Neural cell (in vitro differentiated cells): ENCODE results near the gene RASGRP4. TPM values are rescaled to one million over a fixed set of nuclear protein-coding genes. Genes with fewer than 3 reads are reported as not detected.

Experiments
- H2AFZ ChIP-seq: fragments of 200-600, 300-800 bp; sonication (generic), shearing (Covaris generic); 2 replicates; pipeline ENCODE4 v1.6.0; 2014; ENCODE audit warnings: low read depth, mild to moderate bottlenecking, antibody characterized with exemption, low read length, moderate library complexity
- H3F3A ChIP-seq: fragments of 200-600 bp; shearing (Covaris generic); 2 replicates; pipeline ENCODE4 v1.6.1; 2016; ENCODE audit warnings: mild to moderate bottlenecking, moderate library complexity, mixed read lengths, antibody characterized with exemption, low read length; ENCODE audit not compliant: insufficient read depth, poor library complexity, severe bottlenecking
- H3K27ac ChIP-seq: fragments of 200-600, 300-800 bp; sonication (generic), shearing (Covaris generic); 2 replicates; pipeline ENCODE4 v1.5.1; 2014; ENCODE audit warnings: mild to moderate bottlenecking, low read length, moderate library complexity
- H3K27me3 ChIP-seq: fragments of 300-800, 200-600 bp; sonication (generic), shearing (Covaris generic); 2 replicates; pipeline ENCODE4 v1.6.0; 2014; ENCODE audit warnings: mild to moderate bottlenecking, low read depth, low read length, moderate library complexity; ENCODE audit not compliant: insufficient read depth
- H3K36me3 ChIP-seq: fragments of 300-800, 200-600 bp; sonication (generic), shearing (Covaris generic); 2 replicates; pipeline ENCODE4 v1.5.1; 2014; ENCODE audit warnings: mild to moderate bottlenecking, antibody characterized with exemption, low read length, moderate library complexity; ENCODE audit not compliant: insufficient read depth
- H3K4me2 ChIP-seq: fragments of 300-800, 200-600 bp; sonication (generic), shearing (Covaris generic); 2 replicates; pipeline ENCODE4 v1.6.0; 2014; ENCODE audit warnings: mild to moderate bottlenecking, low read length
- H3K4me3 ChIP-seq: fragments of 300-800, 200-600 bp; sonication (generic), shearing (Covaris generic); 2 replicates; pipeline ENCODE4 v1.5.1; 2014; ENCODE audit warnings: mild to moderate bottlenecking, low read length, moderate library complexity
- H3K79me2 ChIP-seq: fragments of 200-600 bp; shearing (Covaris generic); replicated peaks from 2 replicates; pipeline ENCODE4 v1.6.0; 2014; ENCODE audit warnings: mild to moderate bottlenecking, low read length, moderate library complexity; ENCODE audit not compliant: insufficient read depth
- H3K9ac ChIP-seq: fragments of 300-800, 200-600 bp; sonication (generic), shearing (Covaris generic); 2 replicates; pipeline ENCODE4 v1.6.1; 2016; ENCODE audit warnings: mild to moderate bottlenecking, low read length, mixed read lengths
- H3K9me2 ChIP-seq: fragments of 200-600 bp; shearing (Covaris generic); 2 replicates; pipeline ENCODE4 v1.6.1; 2016; ENCODE audit warnings: mild to moderate bottlenecking, low read length, mixed read lengths; ENCODE audit not compliant: insufficient read depth
- H3K9me3 ChIP-seq: fragments of 200-600, 300-800 bp; sonication (generic), shearing (Covaris generic); 2 replicates; pipeline ENCODE4 v1.6.1; 2016; ENCODE audit warnings: mild to moderate bottlenecking, mixed run types, low read length, moderate library complexity, mixed read lengths
- H4K20me1 ChIP-seq: fragments of 200-600 bp; shearing (Covaris generic); 2 replicates; pipeline ENCODE4 v1.6.1; 2016; ENCODE audit warnings: mild to moderate bottlenecking, mixed run types; ENCODE audit not compliant: insufficient read depth
- CTCF ChIP-seq: fragments of 450-650 bp; IDR thresholded peaks from 2 replicates; pipeline ENCODE4 v1.5.1; 2014; ENCODE audit warnings: antibody characterized with exemption, mild to moderate bottlenecking, moderate library complexity; ENCODE audit not compliant: poor library complexity, severe bottlenecking
- EP300 ChIP-seq: fragments of 450-650 bp; conservative IDR thresholded peaks from 2 replicates; pipeline ENCODE4 v1.6.1; 2014; ENCODE audit warnings: antibody characterized with exemption, mild to moderate bottlenecking, moderate library complexity; ENCODE audit not compliant: poor library complexity, severe bottlenecking
- EZH2 ChIP-seq: fragments of 200-600, 300-800 bp; shearing (Covaris generic), sonication (generic); IDR thresholded peaks from 2 replicates; pipeline ENCODE4 v1.6.1; 2014; ENCODE audit warnings: antibody characterized with exemption, low read length, borderline replicate concordance, mild to moderate bottlenecking; ENCODE audit not compliant: insufficient read depth, poor library complexity, severe bottlenecking
- MXI1 ChIP-seq: fragments of 450-650 bp; conservative IDR thresholded peaks from 2 replicates; pipeline ENCODE4 v1.6.1; 2014; ENCODE audit warnings: antibody characterized with exemption, mild to moderate bottlenecking; ENCODE audit not compliant: poor library complexity, severe bottlenecking
- POLR2AphosphoS5 ChIP-seq: IDR thresholded peaks from 2 replicates; pipeline ENCODE4 v1.6.1; 2012
- RAD21 ChIP-seq: fragments of 450-650 bp; conservative IDR thresholded peaks from 2 replicates; pipeline ENCODE4 v1.6.1; 2014; ENCODE audit warnings: antibody characterized with exemption, mild to moderate bottlenecking, moderate library complexity
- REST ChIP-seq: IDR thresholded peaks from 2 replicates; pipeline ENCODE4 v1.6.1; 2012; ENCODE audit warnings: borderline replicate concordance
- SMC3 ChIP-seq: fragments of 450-650 bp; conservative IDR thresholded peaks from 2 replicates; pipeline ENCODE4 v1.6.1; 2014; ENCODE audit warnings: antibody characterized with exemption, mild to moderate bottlenecking, moderate library complexity; ENCODE audit not compliant: poor library complexity
- TAF1 ChIP-seq: IDR thresholded peaks from 2 replicates; pipeline ENCODE4 v1.6.1; 2012; ENCODE audit warnings: low read depth
- polyA plus RNA-seq: library from polyadenylated mRNA; depleted of rRNA; stranded (reverse); fragments of >200 nt; gene quantifications from 2 replicates; pipeline ENCODE4 v1.2.3, GENCODE V29; 2014

RASGRP4 gene
- polyA plus RNA-seq, 1 donor from 2014 or later = not detected

DNA sequence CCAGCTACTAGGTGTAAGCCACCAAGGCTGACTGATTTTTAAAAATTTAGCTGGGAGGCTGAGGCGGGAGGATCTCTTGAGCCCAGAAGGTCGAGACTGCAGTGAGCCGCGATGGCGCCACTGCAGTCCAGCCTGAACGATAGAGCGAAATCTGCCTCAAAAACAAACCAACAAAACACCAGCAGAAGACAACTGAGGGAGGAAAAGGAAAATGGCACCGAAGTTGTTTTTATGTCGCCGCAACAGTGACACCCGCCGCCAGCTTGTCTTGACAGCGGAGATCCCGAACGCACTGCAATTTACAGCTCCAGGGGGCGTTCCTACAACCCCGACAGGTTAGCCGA, 23.4 kb downstream of the RASGRP4 start:
- no peaks in the 10 kb centered on the region for H4K20me1 ChIP-seq
- H3K9ac ChIP-seq = peak overlapping the region; percentile 67
- peak overlapping the region; percentile 85 for H3K27ac ChIP-seq
- no peaks in the 10 kb centered on the region for H3K79me2 ChIP-seq
- H3K4me3 ChIP-seq = peak overlapping the region; percentile 95
- H3K4me2 ChIP-seq = no peak overlapping the region
- no peaks in the 10 kb centered on the region for H3K9me3 ChIP-seq
- TF ChIP-seq MXI1 (no peak), CTCF (no peak), TAF1 (no peak), EP300 (peak; percentile 32), REST (no peak), POLR2AphosphoS5 (peak; percentile 40)
- H3K27me3 ChIP-seq = no peaks in the 10 kb centered on the region
- H3K9me2 ChIP-seq = no peaks in the 10 kb centered on the region
- peak overlapping the region; percentile 51 for H2AFZ ChIP-seq
- H3F3A ChIP-seq = peaks cover 3% of the 10 kb centered on the region
- H3K36me3 ChIP-seq = no peaks in the 10 kb centered on the region

DNA sequence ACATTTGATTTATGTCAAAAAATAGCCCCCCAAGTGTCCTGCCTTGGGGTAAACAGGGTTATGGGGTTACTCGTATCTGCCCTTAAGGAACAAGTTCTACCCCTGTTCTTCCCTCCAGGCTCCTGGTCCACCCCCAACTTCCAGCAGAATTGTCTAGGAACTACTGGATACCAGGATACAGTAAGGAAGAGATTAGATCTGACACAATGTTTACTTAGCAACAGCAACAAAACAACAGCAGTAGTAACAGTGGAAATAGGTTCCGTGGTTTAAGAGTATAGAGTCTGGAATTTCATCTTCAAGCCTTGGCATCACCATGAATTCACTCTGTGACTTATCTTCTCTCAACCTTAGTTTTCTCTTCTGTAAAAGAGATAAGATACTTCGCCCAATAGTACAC, 24.9 kb downstream of the RASGRP4 start:
- no peaks in the 10 kb centered on the region for H3K9me3 ChIP-seq
- H3K27me3 ChIP-seq = no peaks in the 10 kb centered on the region
- no peaks in the 10 kb centered on the region for H3K79me2 ChIP-seq
- no peaks in the 10 kb centered on the region for H3K9me2 ChIP-seq
- TF ChIP-seq TAF1 (no peak), EZH2 (no peak), RAD21 (no peak)
- H3K4me2 ChIP-seq = no peak overlapping the region
- no peaks in the 10 kb centered on the region for H3K36me3 ChIP-seq
- no peaks in the 10 kb centered on the region for H4K20me1 ChIP-seq
- peaks cover 3% of the 10 kb centered on the region for H3F3A ChIP-seq
- H2AFZ ChIP-seq = no peak overlapping the region
- H3K9ac ChIP-seq = no peak overlapping the region
- H3K4me3 ChIP-seq = no peak overlapping the region
- no peak overlapping the region for H3K27ac ChIP-seq

- no peak overlapping the region for H2AFZ ChIP-seq
- TF ChIP-seq MXI1 (no peak), POLR2AphosphoS5 (no peak), REST (no peak), RAD21 (no peak), EZH2 (no peak), EP300 (no peak), TAF1 (no peak), SMC3 (no peak), CTCF (no peak)
- no peak overlapping the region for H3K9ac ChIP-seq
- H3K36me3 ChIP-seq = no peaks in the 10 kb centered on the region
- no peaks in the 10 kb centered on the region for H3K9me3 ChIP-seq
- H3K9me2 ChIP-seq = no peaks in the 10 kb centered on the region
- H3K4me3 ChIP-seq = no peak overlapping the region
- no peaks in the 10 kb centered on the region for H3K79me2 ChIP-seq
- peaks cover 3% of the 10 kb centered on the region for H3F3A ChIP-seq
- no peaks in the 10 kb centered on the region for H4K20me1 ChIP-seq
- no peak overlapping the region for H3K4me2 ChIP-seq
- no peak overlapping the region for H3K27ac ChIP-seq
- no peaks in the 10 kb centered on the region for H3K27me3 ChIP-seq
These were observed 25.7 kb downstream of the RASGRP4 start for GRCh38 chr19:38400361-38400760.
